ENCODE data around the gene INO80B. TPM values are rescaled to one million over a fixed set of nuclear protein-coding genes. Genes with fewer than 3 reads are reported as not detected.

INO80B gene
- total and polyA plus RNA-seq, 2 donors (not counting 1 experiment from before 2014, with no cell fraction given) = 30.4 to 78.6 TPM

- peaks cover 55 to 56% of the 10 kb centered on the region in 2 donors for H3K4me1 ChIP-seq (ENCODE audit: control insufficient read depth in 2 of 2, insufficient read depth in 2 of 2, low read length in 2 of 2)
- DNase-seq (no peak), ATAC-seq (ENCODE audit: low read depth) (no peak)
- H4K20me1 ChIP-seq (ENCODE audit: control insufficient read depth, insufficient read depth, low read length, poor library complexity, severe bottlenecking) = no peaks in the 10 kb centered on the region
- peak overlapping the region; percentile 86 for H3K4me3 Mint-ChIP-seq
- peaks cover 0 to 31% (median 0%) of the 10 kb centered on the region in 3 donors for H3K9me3 ChIP-seq (ENCODE audit: control extremely low read depth in 1 of 3, control insufficient read depth in 2 of 3, insufficient read depth in 1 of 3, low read length in 2 of 3)
- peaks cover 67% of the 10 kb centered on the region for H3K4me1 Mint-ChIP-seq
- no peak for TF ChIP-seq EZH2 (IDR thresholded peaks at IDR 0.05; ENCODE audit: borderline replicate concordance, insufficient read depth, low read depth, low read length, poor library complexity, severe bottlenecking)
- TF ChIP-seq CTCF (IDR thresholded peaks at IDR 0.05) = no peak
- POLR2A ChIA-PET = interaction anchor here (1.5 kb wide), 1 partner anchor 19 kb away, joined by 8 read pairs; the partner anchor contains the start of genes CCDC142 and TTC31
- CTCF ChIA-PET = interaction anchor here (0.8 to 3.0 kb wide), 7 partner anchors 8 to 87 kb away, joined by 3 to 16 read pairs (median 4); partner anchors contain the start of genes CCDC142 and TTC31
- no peak overlapping the region for H2AFZ ChIP-seq (ENCODE audit: insufficient read depth, low read depth, low read length, poor library complexity, severe bottlenecking)
- no peaks in the 10 kb centered on the region for H3K9me3 Mint-ChIP-seq (ENCODE audit: insufficient read depth)
- H3K79me2 ChIP-seq (ENCODE audit: control insufficient read depth, insufficient read depth, low read length) = peaks cover 2% of the 10 kb centered on the region
- peaks cover 65% of the 10 kb centered on the region for H3K27me3 Mint-ChIP-seq
- no peak overlapping the region for H3K4me2 ChIP-seq (replicated peaks; ENCODE audit: low read depth, low read length, poor library complexity, severe bottlenecking)
- no peak overlapping the region for H3K27ac ChIP-seq (ENCODE audit: low read length in 2 of 2)
- H3K27me3 ChIP-seq (replicated peaks in 1 of 4; ENCODE audit: control extremely low read depth in 1 of 4, control insufficient read depth in 3 of 4, insufficient read depth in 4 of 4, low read length in 3 of 4) = peaks cover 0 to 89% (median 38%) of the 10 kb centered on the region in 4 experiments
- H3K27ac Mint-ChIP-seq = no peak overlapping the region
- H3K4me3 ChIP-seq (ENCODE audit: control extremely low read depth in 1 of 5, extremely low read depth in 1 of 5, insufficient read depth in 1 of 5, low read depth in 2 of 5, low read length in 4 of 5) = no peak overlapping the region
- H3K9ac ChIP-seq (ENCODE audit: low read length) = no peak overlapping the region
- intact Hi-C loops (cut with micrococcal nuclease) = no loop called here
- H3K36me3 ChIP-seq (replicated peaks in 1 of 2; ENCODE audit: control extremely low read depth in 1 of 2, control insufficient read depth in 1 of 2, extremely low read depth in 1 of 2, insufficient read depth in 2 of 2, low read length in 1 of 2) = peaks cover 0 to 10% of the 10 kb centered on the region in 2 experiments
- 80% methylated on average over 17 of the region's 18 CpGs for WGBS (ENCODE audit: insufficient coverage)
Measured at GRCh38 chr2:74501335-74502071, 46.6 kb downstream of the INO80B start.

All from B cell (primary cell).